RWPE1 (cell line): ENCODE measurements around the gene PRLR.

Experiments used
- CTCF ChIA-PET: fragments of 350-600 bp; sonication (Branson Sonifier 250); formaldehyde crosslinking; extraction: SDS; loops from one replicate; lab custom pipeline; 2021; lab: Yijun Ruan, JAX
- POLR2A ChIA-PET: fragments of 400-600 bp; formaldehyde crosslinking; extraction: SDS; loops from one replicate; lab custom pipeline; 2020; ENCODE audit warnings: antibody characterized with exemption; ENCODE audit not compliant: low non-redundant PET; lab: Yijun Ruan, JAX
- DNase-seq: peaks from one replicate; pipeline ENCODE4 v3.0.0; 2012; ENCODE audit warnings: low spot score
- H3K27ac ChIP-seq: fragments of 450-650 bp; 2 replicates; pipeline ENCODE4 v1.5.1; 2017
- CTCF ChIP-seq: fragments of 450-650 bp; conservative IDR thresholded peaks from 2 replicates; pipeline ENCODE4 v1.5.1; 2017; ENCODE audit warnings: low read depth, mild to moderate bottlenecking

Gene PRLR

DNA sequence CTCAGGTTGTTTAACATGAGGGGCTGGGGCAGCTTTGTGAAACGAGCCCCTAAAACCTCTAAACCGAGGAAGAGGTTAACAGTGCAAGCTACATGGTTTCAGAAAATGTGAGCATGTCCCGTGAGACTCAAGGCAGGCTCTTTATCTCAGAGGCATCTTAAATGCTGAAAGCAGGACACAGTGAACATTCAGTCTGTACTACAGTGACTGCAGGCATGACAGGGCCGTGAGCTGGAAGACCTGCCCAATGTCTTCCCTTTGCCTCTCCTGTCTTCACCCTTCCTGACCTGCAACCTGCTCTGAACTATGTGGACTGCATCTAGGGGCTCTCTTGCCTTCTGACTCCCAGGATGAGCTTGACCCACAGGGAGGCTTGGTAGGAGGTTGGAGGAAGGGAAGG is 58.3 kb downstream of the PRLR start:
- POLR2A ChIA-PET = no interaction called here
- CTCF ChIA-PET = no interaction called here

GRCh38 chr5:35171078-35171477 is 59.2 kb downstream of the PRLR start:
- POLR2A ChIA-PET = no interaction called here
- TF ChIP-seq CTCF = no peak
- H3K27ac ChIP-seq = no peak overlapping the region
- no peak for DNase-seq
- CTCF ChIA-PET = no interaction called here

More for the DNA sequence above, 58.3 kb downstream of the PRLR start:
- TF ChIP-seq CTCF = no peak
- no peak for DNase-seq
- H3K27ac ChIP-seq = no peak overlapping the region

DNA sequence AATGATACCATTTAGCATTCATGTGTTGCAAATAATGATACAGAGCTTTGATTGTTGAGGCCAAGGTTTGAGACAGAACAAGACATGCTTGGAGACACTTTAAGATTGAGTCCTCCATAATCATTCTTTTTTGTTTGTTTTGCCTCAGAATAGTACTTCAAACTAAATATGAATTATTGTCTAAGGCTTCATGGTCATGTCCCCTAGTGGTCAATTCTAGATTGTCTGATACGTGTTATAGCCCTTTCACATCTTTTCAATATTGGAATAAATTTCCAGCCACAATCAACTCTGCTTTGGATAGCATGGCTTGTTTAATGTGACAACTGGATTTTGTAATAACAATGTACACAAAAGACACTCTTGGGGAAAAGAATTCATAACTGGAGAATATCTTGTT is 64.2 kb downstream of the PRLR start:
- CTCF ChIA-PET = interaction anchor here (0.6 to 0.7 kb wide), 2 partner anchors 9 to 26 kb away, joined by 3 read pairs; no protein-coding TSS in a partner anchor
- DNase-seq = no peak
- POLR2A ChIA-PET = no interaction called here
- TF ChIP-seq CTCF = no peak
- H3K27ac ChIP-seq = no peak overlapping the region

DNA sequence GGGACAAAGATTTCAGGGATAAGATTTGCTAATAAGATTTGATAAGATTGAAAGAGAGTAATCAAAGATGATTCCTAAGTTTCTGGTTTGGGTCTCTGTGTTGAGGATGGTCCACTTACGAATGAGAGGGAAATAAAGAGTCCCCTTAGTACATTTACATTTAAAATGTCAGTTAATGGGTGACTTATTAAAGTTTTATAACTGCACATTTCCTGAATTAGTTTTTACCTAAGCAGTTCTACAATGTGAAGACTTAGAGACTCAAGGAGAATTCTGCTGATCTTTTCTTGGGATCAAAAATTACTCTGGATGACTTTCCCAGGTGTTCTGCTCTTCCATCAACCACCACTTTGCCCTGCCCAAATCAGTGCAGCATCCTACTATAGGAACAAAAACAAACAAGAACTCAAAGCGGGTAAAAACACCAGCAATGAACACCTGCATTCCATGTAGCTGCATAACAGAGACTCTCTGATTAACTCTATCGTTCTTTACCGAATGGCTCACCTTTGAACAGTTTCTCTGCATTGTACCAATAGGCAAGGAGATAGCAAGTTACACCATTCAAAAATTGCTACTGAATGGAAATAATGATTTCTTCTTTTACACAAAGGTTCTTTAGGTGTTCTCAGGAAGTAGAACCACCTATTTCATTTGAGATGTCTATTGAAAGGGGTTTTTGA is 65.3 kb downstream of the PRLR start:
- TF ChIP-seq CTCF = no peak
- CTCF ChIA-PET = no interaction called here

DNA sequence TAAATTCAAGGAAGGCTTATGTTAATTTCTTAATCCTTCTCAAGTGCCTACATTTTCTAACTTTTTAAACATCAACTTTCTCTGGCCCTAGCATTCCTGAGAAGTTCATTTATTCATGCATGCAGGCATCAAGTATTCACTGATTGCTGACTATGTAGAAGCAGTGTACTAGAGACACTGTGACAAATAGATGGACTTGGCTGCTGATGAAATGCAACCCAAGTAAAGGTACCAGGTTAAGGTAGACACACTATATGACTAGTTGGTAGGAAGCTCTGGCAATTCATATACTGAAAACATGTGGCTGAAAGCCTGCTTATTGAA is 66.6 kb downstream of the PRLR start:
- TF ChIP-seq CTCF = no peak
- ChIA-PET CTCF (interaction anchor here (0.8 kb wide), 1 partner anchor 647 kb away, joined by 4 read pairs; no protein-coding TSS in a partner anchor), POLR2A (no interaction called here)
- no peak overlapping the region for H3K27ac ChIP-seq
- no peak for DNase-seq

More for the DNA sequence above, 65.3 kb downstream of the PRLR start:
- H3K27ac ChIP-seq = no peak overlapping the region
- DNase-seq = no peak
- POLR2A ChIA-PET = no interaction called here

GRCh38 chr5:35162848-35163709 is 67.2 kb downstream of the PRLR start:
- CTCF ChIA-PET = interaction anchor here (0.8 kb wide), 1 partner anchor 646 kb away, joined by 4 read pairs; no protein-coding TSS in a partner anchor
- POLR2A ChIA-PET = no interaction called here
- no peak overlapping the region for H3K27ac ChIP-seq
- no peak for DNase-seq
- TF ChIP-seq CTCF = no peak
